Thyroid gland (tissue), 4 donors: ENCODE results near the gene NAA50. TPM values are rescaled to one million over a fixed set of nuclear protein-coding genes. Genes with fewer than 3 reads are reported as not detected.

Experiments
- DNase-seq, 2 donors: peaks; one replicate each; pipeline ENCODE4 v3.0.0-alpha.2; 2019
- H3K27ac ChIP-seq, 3 donors: fragments of 200-600 bp; sonication (generic); 1 replicate in 2 of 3; 2 replicates in 1 of 3; pipeline ENCODE4 v1.5.1; 2016 to 2019; ENCODE audit warnings: mild to moderate bottlenecking in 1 of 3, moderate library complexity in 1 of 3
- H3K27me3 ChIP-seq: fragments of 200-600 bp; sonication (generic); one replicate; pipeline ENCODE4 v1.5.1; 2019
- H3K36me3 ChIP-seq, 2 donors: fragments of 200-600 bp; sonication (generic); one replicate each; pipeline ENCODE4 v1.5.1; 2016 to 2019
- H3K4me1 ChIP-seq, 2 donors: fragments of 200-600 bp; sonication (generic); one replicate each; pipeline ENCODE4 v1.5.1; 2017 to 2019
- H3K4me3 ChIP-seq, 3 donors: fragments of 200-600 bp; sonication (generic); replicated peaks in 1 of 3; 1 replicate in 2 of 3; 2 replicates in 1 of 3; pipeline ENCODE4 v1.5.1; 2016; ENCODE audit warnings: mild to moderate bottlenecking in 1 of 3
- H3K9me3 ChIP-seq: fragments of 200-600 bp; sonication (generic); one replicate; pipeline ENCODE4 v1.5.1; 2017
- CTCF ChIP-seq, 6 experiments: fragments of 200-600 bp in 3 of 6; fragments of 450-650 bp in 3 of 6; sonication (generic) in 3 of 6; IDR thresholded peaks; one replicate each; pipeline ENCODE4 v1.5.1; 2016 to 2019; ENCODE audit warnings: antibody characterized with exemption in 6 of 6, mild to moderate bottlenecking in 2 of 6, inconsistent platforms in 1 of 6, moderate library complexity in 1 of 6
- POLR2A ChIP-seq, 2 donors: fragments of 450-650 bp; IDR thresholded peaks; one replicate each; pipeline ENCODE4 v1.6.1; 2017; ENCODE audit warnings: antibody characterized with exemption in 2 of 2, mild to moderate bottlenecking in 2 of 2, moderate library complexity in 1 of 2
- WGBS, 2 donors: methylation state at CpG; one replicate each; pipeline ENCODE4 v1.1.5; 2017; 5-methylcytosine and 5-hydroxymethylcytosine counted together
- intact Hi-C: fragments of 100-400 bp; cut with DNase I; formaldehyde crosslinking; loops from one replicate; pipeline ENCODE4 v1.15.1; 2023
- total RNA-seq, 4 donors: library from RNA; depleted of rRNA; stranded (reverse); fragments of >200 nt; gene quantifications; one replicate each; pipeline ENCODE4 v1.2.3, GENCODE V29; 2016

The NAA50 gene
- total RNA-seq, 4 donors from 2014 or later, result 110 to 133 (median 119) TPM

- peak; percentile 12 to 15 for DNase-seq
- intact Hi-C loops, result no loop called here
- WGBS, 2 donors, result 19 to 28% methylated on average over 20 to 23 of the region's 24 CpGs
Observed at GRCh38 chr3:113698956-113699355, 47.1 kb downstream of the NAA50 start.

GRCh38 chr3:113698213-113698742, 47.8 kb downstream of the NAA50 start:
- intact Hi-C loops, result no loop called here
- TF ChIP-seq CTCF (IDR thresholded peaks at IDR 0.05), result no peak
- no peak for TF ChIP-seq POLR2A (IDR thresholded peaks at IDR 0.05)
- DNase-seq, result no peak
- Histone ChIP-seq H3K9me3 (no peaks in the 10 kb centered on the region), H3K4me3 (no peak overlapping the region), H3K4me1 (peaks cover 18 to 34% of the 10 kb centered on the region in 2 donors), H3K27ac (peak overlapping the region in 1 of 3 donors; percentile 81), H3K36me3 (no peaks in the 10 kb centered on the region), H3K27me3 (no peaks in the 10 kb centered on the region)
- WGBS, 2 donors, result 84 to 87% methylated on average over 6 of the region's 6 CpGs

More at GRCh38 chr3:113698956-113699355, 47.1 kb downstream of the NAA50 start:
- Histone ChIP-seq H3K36me3 (no peaks in the 10 kb centered on the region), H3K4me3 (peak overlapping the region in 1 of 3 donors; percentile 6), H3K27me3 (no peaks in the 10 kb centered on the region), H3K27ac (no peak overlapping the region), H3K4me1 (peaks cover 18 to 31% of the 10 kb centered on the region in 2 donors), H3K9me3 (no peaks in the 10 kb centered on the region)
- TF ChIP-seq POLR2A (IDR thresholded peaks at IDR 0.05) (no peak), CTCF (IDR thresholded peaks at IDR 0.05) (no peak)

GRCh38 chr3:113697500-113698090, 48.5 kb downstream of the NAA50 start:
- 12 to 14% methylated on average over 10 of the region's 10 CpGs for WGBS, 2 donors
- Histone ChIP-seq H3K36me3 (no peaks in the 10 kb centered on the region), H3K4me1 (peaks cover 18 to 34% of the 10 kb centered on the region in 2 donors), H3K4me3 (peak overlapping the region; percentile 23 to 92 (median 48)), H3K27me3 (no peaks in the 10 kb centered on the region), H3K9me3 (no peaks in the 10 kb centered on the region), H3K27ac (peak overlapping the region; percentile 81 to 86 (median 84))
- TF ChIP-seq CTCF (IDR thresholded peaks at IDR 0.05) (no peak), POLR2A (IDR thresholded peaks at IDR 0.05) (no peak)
- intact Hi-C loops, result no loop called here
- no peak for DNase-seq

GRCh38 chr3:113696658-113697499, 49.2 kb downstream of the NAA50 start:
- H3K36me3 ChIP-seq, result no peaks in the 10 kb centered on the region
- no peaks in the 10 kb centered on the region for H3K27me3 ChIP-seq
- H3K27ac ChIP-seq, result peak overlapping the region; percentile 98 to 99 (median 99)
- peaks cover 18 to 34% of the 10 kb centered on the region in 2 donors for H3K4me1 ChIP-seq
- DNase-seq, result peak; percentile 100
- intact Hi-C loops, result no loop called here
- TF ChIP-seq POLR2A (IDR thresholded peaks at IDR 0.05) (peak in 1 of 2 donors; percentile 34), CTCF (IDR thresholded peaks at IDR 0.05) (peak in 2 of 6 experiments; percentile 14 to 15)
- H3K4me3 ChIP-seq, result peak overlapping the region; percentile 23 to 92 (median 48)
- H3K9me3 ChIP-seq, result no peaks in the 10 kb centered on the region
- WGBS, 2 donors, result 0 to 1% methylated on average over 29 to 33 of the region's 38 CpGs
